Glomerular visceral epithelial cell (primary cell): ENCODE measurements around the gene TARBP2.
"Not testable (repeated sequence)": the region's sequence is repeated elsewhere in the genome, so short reads cannot be mapped to it uniquely, and the experiment has no call there.

Experiments used
- DNase-seq: peaks from one replicate; pipeline ENCODE4 v3.0.0-alpha.2; 2016; ENCODE audit errors: extremely low spot score

TARBP2 gene

DNA sequence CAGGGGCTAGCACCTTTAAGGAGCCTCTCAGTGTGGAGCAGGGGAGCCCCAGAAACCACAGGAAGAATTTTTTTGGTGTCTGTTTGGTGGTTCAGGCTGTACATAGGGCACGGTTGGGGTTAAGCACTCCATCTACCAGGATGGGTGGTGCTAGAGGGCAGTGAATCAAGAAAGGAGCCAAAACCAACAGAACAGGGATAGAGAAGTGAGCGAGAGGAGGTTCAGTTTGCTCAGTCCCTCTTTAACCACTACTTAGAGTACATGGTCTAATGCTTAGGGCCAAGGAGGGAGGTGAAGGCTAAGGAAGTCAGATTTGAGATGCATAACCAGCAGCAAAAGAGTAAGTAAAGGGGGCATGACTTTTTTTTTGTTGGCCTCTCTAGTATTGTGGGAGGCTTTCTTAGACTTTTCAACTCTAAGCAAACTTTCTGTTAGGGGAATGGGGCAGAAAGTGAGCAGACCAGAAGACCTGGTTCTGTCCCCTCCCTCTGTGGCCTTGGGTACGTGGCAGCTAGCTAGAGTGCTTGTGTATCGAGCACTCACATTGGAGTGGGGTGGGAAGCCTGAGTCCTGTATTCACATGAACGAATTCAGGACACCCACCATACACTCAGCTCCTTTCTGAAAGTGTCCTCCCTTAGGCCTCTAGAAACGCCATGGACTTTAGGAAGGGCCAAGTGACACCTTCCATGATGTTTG is 12.8 kb downstream of the TARBP2 start:
- no peak for DNase-seq

DNA sequence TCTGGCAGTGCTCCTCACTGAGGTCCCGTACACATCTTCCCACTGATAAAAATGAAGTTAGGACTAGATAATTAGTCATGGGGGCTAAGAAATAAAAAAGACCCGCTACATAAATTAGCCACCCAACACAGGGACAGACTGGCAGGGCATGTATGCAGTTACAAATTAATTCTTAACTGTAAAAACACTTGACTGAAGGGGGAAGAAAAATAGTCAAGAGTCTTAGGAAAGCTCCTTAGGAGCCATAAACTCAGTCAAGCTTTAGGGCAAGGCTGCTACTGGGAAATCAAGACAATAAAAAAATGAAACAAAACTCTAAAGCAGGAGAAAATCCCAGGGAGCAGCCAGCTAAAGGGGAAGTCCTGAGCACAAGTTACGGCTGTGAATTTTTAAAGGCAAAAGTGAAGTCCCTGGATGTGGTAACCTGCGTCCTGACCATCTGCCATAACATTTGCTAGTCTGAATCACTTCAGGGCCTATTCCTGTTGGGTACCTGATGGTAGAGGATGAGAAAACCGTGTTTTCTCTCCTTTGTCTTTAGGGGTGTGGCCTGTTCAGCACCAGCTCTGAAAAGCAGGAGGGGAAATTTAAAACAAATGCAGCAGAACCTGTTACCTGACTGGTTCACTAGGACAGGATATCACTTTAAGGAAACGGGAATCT is 13.7 kb downstream of the TARBP2 start:
- no peak for DNase-seq

DNA sequence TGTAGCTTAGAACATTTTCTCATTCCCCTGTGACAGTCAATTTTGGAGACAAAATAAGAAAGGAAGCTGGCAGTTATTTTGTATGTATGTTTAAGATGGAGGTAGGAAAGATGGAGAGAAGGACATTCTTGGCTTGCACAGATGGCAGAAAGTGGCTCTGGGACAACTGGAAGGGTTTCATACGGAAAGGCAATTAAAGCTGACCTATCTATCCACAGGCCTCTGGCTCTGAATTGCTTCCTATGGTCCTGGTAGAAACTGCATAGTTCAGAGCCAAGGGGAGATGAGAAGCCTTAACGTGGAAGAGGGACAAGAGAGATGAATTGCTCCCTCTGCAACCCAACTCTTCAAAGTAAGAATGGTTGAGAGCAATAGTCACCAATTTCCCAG is 14.2 kb downstream of the TARBP2 start:
- no peak for DNase-seq

DNA sequence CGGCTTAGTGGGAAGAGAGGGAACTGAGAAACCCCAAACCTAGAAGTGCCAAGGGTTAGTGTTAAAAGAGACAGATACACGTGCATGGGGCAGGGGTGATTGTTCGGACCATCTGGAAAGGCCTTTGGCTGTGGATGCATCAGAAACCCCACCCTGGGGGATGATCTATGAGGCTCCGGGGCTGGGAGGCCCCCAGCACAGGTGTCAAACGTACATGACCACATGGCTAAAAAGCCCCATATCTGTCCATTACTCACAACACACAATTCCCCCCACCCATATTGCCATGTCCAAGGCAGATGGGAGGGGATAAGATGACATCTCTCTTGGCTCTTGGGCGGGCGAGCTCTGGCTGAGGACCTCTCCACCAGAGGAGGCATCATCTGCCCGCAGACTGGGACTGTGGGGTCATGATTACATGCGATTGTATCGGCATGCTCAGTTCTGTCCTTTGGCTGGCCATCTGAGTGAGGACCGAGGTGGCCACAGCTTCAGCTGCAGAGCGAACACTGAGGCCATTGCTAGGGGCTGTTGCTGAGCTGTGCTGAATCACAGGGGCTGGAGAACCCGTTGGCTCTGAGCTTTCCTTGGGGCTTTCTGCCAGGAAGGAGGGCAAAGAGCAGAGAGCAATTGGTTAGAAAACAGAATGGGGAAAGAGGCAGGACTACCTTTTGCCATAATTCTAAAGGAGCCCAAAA is 15.8 kb downstream of the TARBP2 start:
- DNase-seq: no peak

DNA sequence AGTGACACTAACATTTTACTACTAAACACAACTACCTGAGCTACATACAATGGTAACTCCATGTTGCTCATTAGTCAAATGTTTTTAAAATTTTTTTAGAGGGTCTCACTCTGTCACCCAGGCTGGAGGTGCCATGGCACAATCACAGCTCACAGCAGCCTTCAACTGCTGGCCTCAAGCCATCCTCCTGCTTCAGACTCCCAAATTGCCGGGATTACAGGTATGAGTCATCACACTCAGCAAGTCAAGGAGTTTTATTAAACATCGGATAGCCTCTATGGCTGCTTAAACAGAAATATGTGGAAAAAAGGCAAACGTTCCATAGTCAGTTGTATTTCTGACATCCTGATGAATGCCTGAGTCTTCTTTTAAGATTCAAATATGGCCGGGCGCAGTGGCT is 17.3 kb downstream of the TARBP2 start:
- DNase-seq: no peak

DNA sequence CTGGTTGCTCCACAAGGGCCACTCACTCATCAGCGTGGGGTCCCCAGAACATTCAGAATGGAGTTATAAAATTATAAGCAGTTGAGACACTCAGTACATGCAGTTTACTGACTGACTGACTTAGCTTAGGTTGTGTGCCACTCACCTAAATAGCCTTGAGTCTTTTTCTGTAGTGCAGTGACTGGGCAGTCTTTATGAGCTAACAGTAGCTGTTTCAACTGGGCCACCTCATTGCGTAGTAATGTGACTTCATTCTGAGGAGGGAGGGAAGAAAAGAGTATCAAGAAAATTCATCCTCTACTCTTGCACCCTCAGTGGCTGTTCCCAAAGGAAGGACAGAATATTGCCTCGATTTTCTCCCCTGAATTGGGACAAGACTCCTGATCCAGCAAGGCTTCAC is 22.0 kb downstream of the TARBP2 start:
- no peak for DNase-seq

DNA sequence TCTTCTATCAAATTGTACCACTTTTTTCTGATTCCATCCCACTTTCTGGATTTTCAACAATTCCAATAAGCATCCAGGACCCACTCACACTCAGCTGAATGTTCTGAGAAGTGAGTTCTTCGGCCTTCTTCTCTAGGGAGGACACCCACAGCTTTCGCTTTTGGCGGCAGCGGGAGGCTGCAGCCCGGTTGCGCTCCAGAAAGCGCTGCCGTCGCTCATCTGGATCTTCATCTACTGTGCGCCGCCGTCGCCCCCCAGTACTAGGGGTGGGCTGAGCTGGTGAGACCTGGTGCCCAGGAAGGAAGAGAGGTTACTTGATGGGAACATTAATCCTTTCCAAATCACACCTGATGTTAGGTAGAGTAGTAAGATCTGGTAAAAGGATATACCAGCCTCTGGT is 23.4 kb downstream of the TARBP2 start:
- no peak for DNase-seq

DNA sequence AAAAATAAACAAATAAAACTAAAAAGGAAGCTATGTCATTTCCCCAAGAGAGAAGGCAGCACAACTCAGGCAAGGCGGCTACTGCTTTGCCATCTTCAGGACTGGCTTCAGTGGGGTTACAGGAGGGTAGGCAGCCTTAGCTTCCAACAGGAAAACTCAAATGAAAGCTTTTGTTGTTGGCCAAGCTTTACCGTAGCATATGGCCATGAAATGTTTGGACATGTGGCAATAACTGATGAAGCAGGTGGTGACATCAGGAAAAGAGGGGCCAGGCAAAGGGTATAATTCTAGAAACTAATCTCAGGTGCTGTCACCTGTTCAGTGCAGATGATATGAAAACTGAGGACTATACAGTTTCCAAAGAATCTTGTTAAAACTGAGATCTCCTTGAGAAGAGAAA is 29.0 kb downstream of the TARBP2 start:
- DNase-seq: no peak

DNA sequence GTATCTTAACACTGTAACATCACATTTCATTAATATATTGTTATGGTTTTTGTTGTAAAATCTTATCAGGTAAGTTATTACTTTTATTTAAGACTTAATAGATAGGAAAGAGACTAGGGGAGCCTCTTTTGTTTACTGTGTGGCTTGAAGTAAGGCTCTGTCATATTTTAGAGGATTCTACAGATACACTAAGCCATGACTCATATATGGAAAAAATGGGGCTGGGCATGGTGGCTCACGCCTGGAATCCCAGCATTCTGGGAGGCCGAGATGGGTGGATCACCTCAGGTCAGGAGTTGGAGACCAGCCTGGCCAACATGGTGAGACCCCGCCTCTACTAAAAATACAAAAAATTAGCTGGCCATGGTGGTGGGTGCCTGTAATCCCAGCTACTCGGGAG is 29.8 kb downstream of the TARBP2 start:
- DNase-seq: no peak

DNA sequence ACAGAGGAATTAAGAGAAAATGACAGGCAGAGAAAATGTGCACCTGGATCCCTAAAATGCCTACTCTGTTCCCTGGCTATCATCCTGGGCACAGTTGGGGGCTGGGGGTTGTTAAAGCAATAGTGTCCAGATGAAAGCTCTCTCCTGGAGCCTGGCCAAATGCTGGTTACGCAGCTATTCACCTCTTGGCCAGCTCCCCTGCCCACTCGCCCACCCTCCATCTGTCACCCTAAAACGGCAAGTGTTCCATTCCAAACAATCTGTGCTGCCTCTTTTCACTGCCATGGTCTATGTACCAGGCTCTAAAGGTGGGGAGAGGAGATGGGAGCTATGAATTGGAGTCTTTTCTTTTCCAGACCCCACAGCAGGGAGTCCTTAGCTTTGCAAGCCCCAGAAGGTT is 30.9 kb downstream of the TARBP2 start:
- no peak for DNase-seq

DNA sequence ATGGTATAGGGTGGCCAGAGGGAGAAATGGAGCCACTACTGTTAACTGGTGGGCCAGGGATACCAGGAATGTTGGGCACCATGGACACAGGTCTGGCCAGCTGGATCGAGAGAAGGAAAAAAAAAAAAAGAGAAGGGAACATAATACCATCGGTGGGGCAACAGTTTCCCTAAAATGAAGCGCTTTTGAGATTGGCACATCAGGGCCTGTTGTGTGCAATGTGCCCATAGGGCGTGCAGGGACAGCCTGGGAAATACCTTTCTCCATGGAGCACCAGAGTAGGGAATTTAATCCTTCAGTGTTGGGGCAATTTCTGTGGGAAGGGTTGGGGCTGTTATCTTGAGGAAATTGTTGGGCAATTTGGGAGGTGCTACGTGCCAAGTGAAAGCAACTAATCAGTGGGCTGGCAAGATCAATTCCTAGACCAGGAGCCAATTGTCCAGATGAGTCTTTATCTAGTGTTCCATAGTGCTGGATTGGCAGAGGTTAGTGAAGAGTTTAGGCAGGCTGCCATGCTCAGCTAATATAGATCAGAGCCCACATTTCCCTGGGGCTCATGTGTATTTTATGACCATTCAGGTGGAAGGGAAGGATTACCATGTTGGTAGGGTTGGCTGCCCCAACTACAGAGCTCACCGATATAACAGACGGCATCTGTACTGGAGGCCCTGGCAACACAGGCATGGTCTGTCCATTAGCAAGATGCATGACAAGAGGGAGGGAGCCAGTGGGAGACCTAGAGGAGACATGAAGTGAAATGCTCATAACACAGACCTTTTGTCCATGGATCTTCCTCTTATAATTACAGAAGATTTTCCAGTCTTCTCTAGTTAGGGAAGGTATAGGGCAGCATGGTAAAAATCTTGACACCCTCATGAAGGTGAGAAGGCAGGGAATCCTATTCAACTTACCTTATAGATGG is 31.7 kb downstream of the TARBP2 start:
- DNase-seq: no peak

DNA sequence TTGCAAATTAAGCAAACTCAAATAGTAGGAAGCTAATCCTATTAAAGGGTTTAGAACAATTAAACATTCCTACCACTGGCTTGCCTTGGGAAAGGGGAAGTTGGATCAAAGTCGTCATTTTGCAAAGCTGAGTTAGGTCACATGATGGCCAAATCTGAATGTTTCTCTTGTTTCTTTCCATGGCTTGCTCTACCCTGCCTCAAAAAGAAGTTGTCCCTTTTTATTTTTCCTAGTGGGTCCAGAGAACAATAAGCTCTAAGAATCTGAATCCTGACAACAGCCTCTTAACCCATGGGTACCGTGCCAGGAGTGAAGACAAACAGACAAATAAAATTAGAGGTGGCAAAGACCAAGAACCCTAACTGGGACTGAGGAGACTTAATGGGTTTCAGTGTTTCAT is 32.4 kb downstream of the TARBP2 start:
- DNase-seq: no peak

DNA sequence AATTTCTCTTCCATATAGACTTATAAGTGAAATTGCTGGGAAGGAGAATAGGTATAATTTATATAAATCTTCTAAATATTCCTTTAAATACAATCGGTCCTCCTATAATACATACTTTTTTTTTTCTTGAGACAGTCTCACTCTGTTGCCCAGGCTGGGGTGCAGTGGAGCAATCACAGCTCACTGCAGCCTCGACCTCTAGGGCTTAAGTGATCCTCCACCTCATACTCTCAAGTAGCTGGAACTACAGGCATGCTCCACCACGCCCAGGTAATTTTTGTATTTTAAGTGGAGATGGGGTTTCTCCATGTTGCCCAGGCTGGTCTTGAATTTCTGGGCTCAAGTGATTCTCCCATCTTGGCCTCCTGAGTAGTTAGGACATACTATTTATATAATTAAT is 35.9 kb downstream of the TARBP2 start:
- no peak for DNase-seq

DNA sequence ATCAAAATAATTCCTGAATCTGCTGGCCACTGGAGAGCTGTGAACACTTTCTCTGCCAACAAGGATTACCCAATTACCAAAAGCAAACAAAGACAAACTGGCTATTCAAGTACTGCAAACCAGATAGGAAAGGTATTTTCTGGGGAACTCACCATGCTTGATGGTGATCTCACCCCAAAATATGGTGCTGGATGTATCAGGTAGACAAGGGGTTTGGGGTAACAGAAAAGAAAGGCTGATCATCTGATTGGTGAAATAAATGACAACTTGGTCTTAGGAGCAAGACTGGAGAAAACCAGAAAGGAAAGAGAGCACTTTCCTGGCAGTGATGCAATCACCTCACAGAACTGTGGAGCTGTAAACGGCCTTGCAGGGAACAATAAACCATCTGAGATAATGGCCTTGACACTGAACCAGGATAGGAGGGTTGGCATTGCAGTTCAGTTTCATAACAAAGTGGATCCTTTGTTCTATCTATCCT is 37.2 kb downstream of the TARBP2 start:
- DNase-seq: no peak

DNA sequence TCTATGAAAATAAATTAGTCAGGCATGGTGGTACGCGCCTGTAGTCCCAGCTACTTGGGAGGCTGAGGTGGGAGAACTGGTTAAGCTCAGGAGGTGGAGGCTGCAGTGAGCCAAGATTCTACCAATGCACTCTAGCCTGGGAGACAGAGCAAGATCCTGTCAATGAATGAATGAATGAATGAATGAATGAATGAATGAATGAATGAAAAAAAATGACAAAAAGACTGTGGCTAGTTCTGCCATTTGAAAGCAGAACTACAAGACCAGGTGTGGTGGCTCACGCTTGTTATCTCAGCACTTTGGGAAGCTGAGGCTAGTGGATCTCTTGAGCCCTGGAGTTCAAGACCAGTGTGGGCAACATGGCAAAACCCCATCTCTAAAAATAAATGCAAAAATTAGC is 38.4 kb downstream of the TARBP2 start:
- no peak for DNase-seq

DNA sequence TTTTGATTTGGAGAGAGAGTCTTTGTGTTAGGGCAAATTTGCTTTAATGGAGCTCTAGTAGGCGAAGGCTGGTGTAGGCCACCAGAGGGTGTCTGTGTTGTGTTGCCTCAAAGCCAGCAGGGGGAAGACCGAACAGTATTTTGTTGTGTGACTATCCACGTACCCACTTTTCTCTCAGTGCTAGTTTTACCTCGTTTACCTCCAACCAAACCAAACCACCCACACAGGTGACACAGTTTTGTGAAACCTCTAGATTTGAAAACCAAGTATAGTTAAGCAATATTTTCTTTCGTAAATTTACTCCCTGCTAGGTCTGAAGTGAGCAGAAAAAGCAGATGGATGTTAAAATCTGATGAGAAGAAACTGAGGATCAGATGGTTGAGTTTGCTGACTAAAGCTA is 42.5 kb downstream of the TARBP2 start:
- DNase-seq: peak; percentile 65

DNA sequence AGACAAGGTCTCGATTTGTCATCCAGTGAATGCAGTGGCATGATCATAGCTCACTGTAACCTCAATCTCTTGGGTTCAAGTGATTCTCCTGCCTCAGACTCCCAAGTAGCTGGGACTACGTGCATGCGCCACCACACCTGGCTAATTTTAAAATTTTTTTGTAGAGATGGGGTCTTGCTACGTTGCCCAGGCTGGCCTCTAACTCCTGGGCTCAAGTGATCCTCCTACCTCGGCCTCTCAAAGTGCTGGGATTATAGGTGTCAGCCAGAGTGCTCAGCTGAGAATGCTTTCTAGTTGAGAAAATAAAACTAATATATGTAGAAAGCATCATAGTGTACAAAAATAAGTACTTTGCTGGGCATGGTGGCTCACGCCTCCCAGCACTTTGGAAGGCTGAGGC is 47.3 kb downstream of the TARBP2 start:
- DNase-seq: not testable (repeated sequence)

DNA sequence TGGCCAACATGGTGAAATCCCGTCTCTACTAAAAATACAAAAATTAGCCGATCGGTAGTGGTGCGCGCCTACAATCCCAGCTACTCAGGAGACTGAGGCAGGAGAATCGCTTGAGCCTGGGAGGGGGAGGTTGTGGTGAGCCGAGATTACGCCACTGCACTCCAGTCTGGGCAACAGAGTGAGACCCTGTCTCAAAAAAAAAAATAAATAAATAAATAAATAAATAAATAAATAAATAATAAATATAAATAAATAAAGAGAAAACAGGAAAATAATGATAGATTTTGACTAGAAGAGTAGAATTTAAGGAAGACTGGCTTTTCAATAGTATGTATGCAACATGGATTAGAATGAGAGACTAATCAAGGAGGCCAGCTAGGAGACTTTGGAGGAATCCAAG is 49.0 kb downstream of the TARBP2 start:
- DNase-seq: not testable (repeated sequence)

DNA sequence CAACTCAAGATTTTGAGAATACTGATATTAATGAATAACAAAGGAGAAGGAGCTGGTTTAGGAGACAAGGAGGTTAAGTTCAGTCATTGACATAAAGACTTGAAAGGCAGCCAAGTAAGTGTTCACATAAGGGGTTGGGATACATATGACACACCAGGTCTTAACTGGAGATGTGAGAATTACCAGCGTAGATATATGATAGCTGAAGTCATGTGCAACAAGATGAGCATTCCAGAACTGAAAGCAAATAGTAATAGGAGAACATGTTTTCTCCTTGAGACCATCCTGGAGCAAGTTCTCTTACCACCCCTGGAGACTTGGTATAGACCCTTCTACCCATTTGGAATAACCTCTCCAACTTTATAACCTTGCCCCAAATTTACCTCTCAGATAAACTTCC is 49.5 kb downstream of the TARBP2 start:
- DNase-seq: peak; percentile 49

DNA sequence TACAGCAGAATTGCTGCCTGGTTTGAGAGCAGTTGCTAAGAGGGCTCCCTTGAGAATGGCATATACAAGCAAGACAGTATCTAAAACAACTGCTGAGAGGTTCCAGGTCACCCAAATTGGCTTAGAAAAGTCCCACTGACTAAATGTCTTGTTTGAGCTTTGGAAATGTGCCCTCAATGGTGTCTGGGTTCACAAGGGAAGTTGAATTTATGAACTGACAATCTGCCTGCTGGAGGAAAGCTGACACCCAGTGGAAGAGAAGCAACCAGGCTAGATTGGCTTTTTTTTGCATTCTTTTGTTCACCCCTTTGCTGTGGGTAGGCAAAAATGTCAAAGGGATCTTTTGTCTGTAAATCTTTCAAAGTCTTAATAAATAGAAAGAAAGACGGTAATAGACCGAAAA is 50.8 kb downstream of the TARBP2 start:
- no peak for DNase-seq

DNA sequence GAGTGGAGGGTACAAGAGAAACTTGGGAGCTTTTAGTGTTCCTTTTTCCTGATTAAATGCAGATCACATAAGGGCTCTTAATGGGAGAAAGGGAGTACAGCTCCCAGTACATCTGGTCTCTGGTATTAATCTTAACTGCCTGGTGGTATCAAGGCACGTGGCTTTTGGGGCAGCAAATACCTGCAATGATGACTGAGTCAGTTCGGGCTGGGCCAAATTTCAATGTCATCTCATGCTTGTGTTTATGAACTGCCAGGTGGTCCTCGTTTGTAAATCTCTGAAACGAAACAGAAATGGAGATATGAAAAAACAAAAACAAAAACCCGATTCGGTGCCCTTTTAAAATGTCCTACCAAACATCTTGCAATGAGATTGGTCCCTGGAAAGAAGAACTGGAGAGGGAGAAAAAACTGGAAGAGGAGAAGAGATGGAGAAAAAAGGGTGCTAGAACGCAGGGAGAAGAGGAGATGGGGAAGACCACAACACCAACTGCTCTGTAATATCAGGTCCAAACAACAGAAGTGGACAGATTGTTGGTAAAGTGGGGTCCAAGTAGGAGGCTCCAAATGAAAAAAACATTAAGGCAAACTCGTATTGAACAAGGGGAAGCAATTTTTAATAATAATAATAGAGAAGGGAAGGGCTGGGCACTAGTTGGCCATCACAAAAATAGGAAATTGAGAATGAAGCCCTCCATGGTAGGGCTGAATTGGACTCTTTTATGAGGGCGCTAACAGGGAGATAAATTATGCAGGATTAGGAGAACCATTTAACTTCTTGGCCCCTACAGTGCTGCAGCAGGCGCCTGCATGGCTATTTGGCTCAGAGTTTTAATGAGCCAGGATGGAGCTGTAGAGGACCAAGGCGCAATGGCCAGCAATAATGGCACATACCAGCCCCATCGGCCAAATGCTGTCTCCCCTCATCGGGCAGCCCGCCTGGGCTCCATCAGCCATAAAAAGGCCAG is 51.6 kb downstream of the TARBP2 start:
- DNase-seq: no peak
